ENCODE measurements around the gene ERCC1. TPM values are rescaled to one million over a fixed set of nuclear protein-coding genes. Genes with fewer than 3 reads are reported as not detected.

The ERCC1 gene
- total and polyA plus RNA-seq, 2 of the 13 experiments (the other 11 are each of a cell fraction or from before 2014, with no cell fraction given), result 40.0 to 66.4 TPM

DNA sequence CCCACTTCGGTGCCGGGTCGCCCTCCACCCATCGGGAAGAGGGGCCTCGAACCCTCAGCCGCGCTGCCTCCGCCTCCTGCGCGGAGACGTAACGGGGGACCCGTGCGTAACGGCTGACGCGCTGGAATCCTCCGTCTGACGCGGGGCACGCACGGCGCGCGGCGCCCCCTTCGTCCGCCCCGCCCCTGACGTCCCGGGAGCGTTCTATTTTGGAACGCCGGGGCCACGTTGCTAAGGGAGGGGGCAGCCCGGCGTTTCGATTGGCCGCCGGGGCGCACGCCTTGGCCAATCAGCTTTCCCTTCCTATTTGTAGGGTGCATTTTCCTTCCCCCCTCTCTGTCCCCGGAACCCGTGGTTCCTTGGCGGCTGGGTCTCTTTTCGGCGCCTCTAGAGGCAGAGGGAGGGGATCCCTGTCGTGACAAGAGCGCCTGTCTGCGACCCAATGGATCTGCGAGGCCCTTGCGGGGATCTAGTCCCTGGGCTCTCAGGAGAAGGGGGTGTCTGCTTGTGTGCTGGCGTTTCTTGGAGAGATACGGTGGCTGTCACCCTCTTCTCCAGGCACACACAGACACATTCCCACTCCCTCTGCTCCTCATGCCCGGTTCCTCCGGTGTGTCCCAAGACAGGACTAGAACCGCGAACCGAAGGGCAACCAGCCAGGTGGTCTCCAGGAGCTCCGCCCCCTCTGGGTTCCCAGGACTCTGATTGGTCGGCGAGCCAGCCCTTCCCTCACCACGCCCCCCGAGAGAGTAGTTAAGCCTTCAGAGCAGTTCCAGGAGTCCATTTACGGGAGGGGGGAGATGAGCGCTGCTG lies 45.6 kb upstream of the ERCC1 start (continued):
- TF ChIP-seq, protein P1, sequence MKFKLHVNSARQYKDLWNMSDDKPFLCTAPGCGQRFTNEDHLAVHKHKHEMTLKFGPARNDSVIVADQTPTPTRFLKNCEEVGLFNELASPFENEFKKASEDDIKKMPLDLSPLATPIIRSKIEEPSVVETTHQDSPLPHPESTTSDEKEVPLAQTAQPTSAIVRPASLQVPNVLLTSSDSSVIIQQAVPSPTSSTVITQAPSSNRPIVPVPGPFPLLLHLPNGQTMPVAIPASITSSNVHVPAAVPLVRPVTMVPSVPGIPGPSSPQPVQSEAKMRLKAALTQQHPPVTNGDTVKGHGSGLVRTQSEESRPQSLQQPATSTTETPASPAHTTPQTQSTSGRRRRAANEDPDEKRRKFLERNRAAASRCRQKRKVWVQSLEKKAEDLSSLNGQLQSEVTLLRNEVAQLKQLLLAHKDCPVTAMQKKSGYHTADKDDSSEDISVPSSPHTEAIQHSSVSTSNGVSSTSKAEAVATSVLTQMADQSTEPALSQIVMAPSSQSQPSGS (CRISPR knock-in tag; IDR thresholded peaks at IDR 0.05), result peak; percentile 55; the same call in 1 of the 2 replicates
- TF ChIP-seq ZNF354B (CRISPR knock-in tag; IDR thresholded peaks at IDR 0.05), result no peak
- 0 out of 2 replicates have a peak, but pooled peaks have one; percentile 48 for TF ChIP-seq ZNF746 (CRISPR knock-in tag; IDR thresholded peaks at IDR 0.05)
- TF ChIP-seq, protein P2, sequence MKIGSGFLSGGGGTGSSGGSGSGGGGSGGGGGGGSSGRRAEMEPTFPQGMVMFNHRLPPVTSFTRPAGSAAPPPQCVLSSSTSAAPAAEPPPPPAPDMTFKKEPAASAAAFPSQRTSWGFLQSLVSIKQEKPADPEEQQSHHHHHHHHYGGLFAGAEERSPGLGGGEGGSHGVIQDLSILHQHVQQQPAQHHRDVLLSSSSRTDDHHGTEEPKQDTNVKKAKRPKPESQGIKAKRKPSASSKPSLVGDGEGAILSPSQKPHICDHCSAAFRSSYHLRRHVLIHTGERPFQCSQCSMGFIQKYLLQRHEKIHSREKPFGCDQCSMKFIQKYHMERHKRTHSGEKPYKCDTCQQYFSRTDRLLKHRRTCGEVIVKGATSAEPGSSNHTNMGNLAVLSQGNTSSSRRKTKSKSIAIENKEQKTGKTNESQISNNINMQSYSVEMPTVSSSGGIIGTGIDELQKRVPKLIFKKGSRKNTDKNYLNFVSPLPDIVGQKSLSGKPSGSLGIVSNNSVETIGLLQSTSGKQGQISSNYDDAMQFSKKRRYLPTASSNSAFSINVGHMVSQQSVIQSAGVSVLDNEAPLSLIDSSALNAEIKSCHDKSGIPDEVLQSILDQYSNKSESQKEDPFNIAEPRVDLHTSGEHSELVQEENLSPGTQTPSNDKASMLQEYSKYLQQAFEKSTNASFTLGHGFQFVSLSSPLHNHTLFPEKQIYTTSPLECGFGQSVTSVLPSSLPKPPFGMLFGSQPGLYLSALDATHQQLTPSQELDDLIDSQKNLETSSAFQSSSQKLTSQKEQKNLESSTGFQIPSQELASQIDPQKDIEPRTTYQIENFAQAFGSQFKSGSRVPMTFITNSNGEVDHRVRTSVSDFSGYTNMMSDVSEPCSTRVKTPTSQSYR (CRISPR knock-in tag; IDR thresholded peaks at IDR 0.05; ENCODE audit: borderline replicate concordance), result peak; percentile 3; the same call in 1 of the 2 replicates
- TF ChIP-seq, protein P3, sequence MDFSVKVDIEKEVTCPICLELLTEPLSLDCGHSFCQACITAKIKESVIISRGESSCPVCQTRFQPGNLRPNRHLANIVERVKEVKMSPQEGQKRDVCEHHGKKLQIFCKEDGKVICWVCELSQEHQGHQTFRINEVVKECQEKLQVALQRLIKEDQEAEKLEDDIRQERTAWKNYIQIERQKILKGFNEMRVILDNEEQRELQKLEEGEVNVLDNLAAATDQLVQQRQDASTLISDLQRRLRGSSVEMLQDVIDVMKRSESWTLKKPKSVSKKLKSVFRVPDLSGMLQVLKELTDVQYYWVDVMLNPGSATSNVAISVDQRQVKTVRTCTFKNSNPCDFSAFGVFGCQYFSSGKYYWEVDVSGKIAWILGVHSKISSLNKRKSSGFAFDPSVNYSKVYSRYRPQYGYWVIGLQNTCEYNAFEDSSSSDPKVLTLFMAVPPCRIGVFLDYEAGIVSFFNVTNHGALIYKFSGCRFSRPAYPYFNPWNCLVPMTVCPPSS (IDR thresholded peaks at IDR 0.05), result no peak
- no peak for TF ChIP-seq AGO1 (IDR thresholded peaks at IDR 0.05; ENCODE audit: low read depth, low read length, poor library complexity, severe bottlenecking)
- TF ChIP-seq, protein P4, sequence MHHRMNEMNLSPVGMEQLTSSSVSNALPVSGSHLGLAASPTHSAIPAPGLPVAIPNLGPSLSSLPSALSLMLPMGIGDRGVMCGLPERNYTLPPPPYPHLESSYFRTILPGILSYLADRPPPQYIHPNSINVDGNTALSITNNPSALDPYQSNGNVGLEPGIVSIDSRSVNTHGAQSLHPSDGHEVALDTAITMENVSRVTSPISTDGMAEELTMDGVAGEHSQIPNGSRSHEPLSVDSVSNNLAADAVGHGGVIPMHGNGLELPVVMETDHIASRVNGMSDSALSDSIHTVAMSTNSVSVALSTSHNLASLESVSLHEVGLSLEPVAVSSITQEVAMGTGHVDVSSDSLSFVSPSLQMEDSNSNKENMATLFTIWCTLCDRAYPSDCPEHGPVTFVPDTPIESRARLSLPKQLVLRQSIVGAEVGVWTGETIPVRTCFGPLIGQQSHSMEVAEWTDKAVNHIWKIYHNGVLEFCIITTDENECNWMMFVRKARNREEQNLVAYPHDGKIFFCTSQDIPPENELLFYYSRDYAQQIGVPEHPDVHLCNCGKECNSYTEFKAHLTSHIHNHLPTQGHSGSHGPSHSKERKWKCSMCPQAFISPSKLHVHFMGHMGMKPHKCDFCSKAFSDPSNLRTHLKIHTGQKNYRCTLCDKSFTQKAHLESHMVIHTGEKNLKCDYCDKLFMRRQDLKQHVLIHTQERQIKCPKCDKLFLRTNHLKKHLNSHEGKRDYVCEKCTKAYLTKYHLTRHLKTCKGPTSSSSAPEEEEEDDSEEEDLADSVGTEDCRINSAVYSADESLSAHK (CRISPR knock-in tag; IDR thresholded peaks at IDR 0.05; ENCODE audit: borderline replicate concordance), result 0 out of 2 replicates have a peak, but pooled peaks have one; percentile 76
- TF ChIP-seq ZNF441 (CRISPR knock-in tag; IDR thresholded peaks at IDR 0.05; ENCODE audit: borderline replicate concordance), result 0 out of 2 replicates have a peak, but pooled peaks have one; percentile 45
- peak; percentile 59 for TF ChIP-seq TGIF2 (CRISPR knock-in tag; IDR thresholded peaks at IDR 0.05)
- no peak for TF ChIP-seq ZNF234 (CRISPR knock-in tag; conservative IDR thresholded peaks at IDR 0.05)
- TF ChIP-seq ISX (CRISPR knock-in tag; conservative IDR thresholded peaks at IDR 0.05), result no peak
- TF ChIP-seq POLR2A (IDR thresholded peaks at IDR 0.05; ENCODE audit: insufficient read depth in 1 of 2, low read depth in 2 of 2, low read length in 2 of 2), result peak; percentile 64 to 91
- TF ChIP-seq ZNF317 (CRISPR knock-in tag; IDR thresholded peaks at IDR 0.05), result peak; percentile 83
- peak; percentile 43; the same call in 1 of the 2 replicates for TF ChIP-seq DR1 (CRISPR knock-in tag; IDR thresholded peaks at IDR 0.05)
- TF ChIP-seq, protein P5, sequence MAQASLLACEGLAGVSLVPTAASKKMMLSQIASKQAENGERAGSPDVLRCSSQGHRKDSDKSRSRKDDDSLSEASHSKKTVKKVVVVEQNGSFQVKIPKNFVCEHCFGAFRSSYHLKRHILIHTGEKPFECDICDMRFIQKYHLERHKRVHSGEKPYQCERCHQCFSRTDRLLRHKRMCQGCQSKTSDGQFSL (CRISPR knock-in tag; IDR thresholded peaks at IDR 0.05), result no peak
- TF ChIP-seq ZNF678 (CRISPR knock-in tag; IDR thresholded peaks at IDR 0.05), result no peak
- TF ChIP-seq, protein P6, sequence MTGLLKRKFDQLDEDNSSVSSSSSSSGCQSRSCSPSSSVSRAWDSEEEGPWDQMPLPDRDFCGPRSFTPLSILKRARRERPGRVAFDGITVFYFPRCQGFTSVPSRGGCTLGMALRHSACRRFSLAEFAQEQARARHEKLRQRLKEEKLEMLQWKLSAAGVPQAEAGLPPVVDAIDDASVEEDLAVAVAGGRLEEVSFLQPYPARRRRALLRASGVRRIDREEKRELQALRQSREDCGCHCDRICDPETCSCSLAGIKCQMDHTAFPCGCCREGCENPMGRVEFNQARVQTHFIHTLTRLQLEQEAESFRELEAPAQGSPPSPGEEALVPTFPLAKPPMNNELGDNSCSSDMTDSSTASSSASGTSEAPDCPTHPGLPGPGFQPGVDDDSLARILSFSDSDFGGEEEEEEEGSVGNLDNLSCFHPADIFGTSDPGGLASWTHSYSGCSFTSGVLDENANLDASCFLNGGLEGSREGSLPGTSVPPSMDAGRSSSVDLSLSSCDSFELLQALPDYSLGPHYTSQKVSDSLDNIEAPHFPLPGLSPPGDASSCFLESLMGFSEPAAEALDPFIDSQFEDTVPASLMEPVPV (CRISPR knock-in tag; IDR thresholded peaks at IDR 0.05), result no peak
- no peak for TF ChIP-seq ZNF34 (CRISPR knock-in tag; IDR thresholded peaks at IDR 0.05; ENCODE audit: borderline replicate concordance)
- TF ChIP-seq NFE2L2 (IDR thresholded peaks at IDR 0.05; ENCODE audit: low read length), result no peak
